A673 (cell line): ENCODE results near the gene HEATR9.

Experiments used
- CTCF ChIP-seq: fragments of 300-800, 200-600 bp; sonication (generic); conservative IDR thresholded peaks from 2 replicates; pipeline ENCODE4 v1.5.1; 2017; ENCODE audit warnings: low read depth, mild to moderate bottlenecking, antibody characterized with exemption, low read length, moderate library complexity, mixed read lengths
- EZH2 ChIP-seq: fragments of 200-600 bp; sonication (generic); IDR thresholded peaks from 2 replicates; pipeline ENCODE4 v1.6.1; 2017; ENCODE audit warnings: borderline replicate concordance, low read depth, mild to moderate bottlenecking, mixed read lengths, antibody characterized with exemption, low read length; ENCODE audit not compliant: poor library complexity, severe bottlenecking

- TF ChIP-seq CTCF (no peak), EZH2 (no peak)
Measured at GRCh38 chr17:35819455-35819854, 49.2 kb downstream of the HEATR9 start.
